ENCODE results near the gene CYP11A1. TPM values are rescaled to one million over a fixed set of nuclear protein-coding genes. Genes with fewer than 3 reads are reported as not detected.

Gene CYP11A1
- total RNA-seq, 1 donor from 2014 or later = 1.1 TPM

- Histone ChIP-seq H3K4me1 (no peaks in the 10 kb centered on the region), H3K9me3 (no peaks in the 10 kb centered on the region), H3K4me3 (no peak overlapping the region), H3K27ac (no peak overlapping the region), H3K27me3 (no peaks in the 10 kb centered on the region), H3K36me3 (no peaks in the 10 kb centered on the region)
- ATAC-seq (no peak), DNase-seq (no peak)
- TF ChIP-seq CTCF (IDR thresholded peaks at IDR 0.05) = no peak
- intact Hi-C loops (cut with DNase I) = no loop called here
Observed at GRCh38 chr15:74413350-74414080, 46.1 kb upstream of the CYP11A1 start.

GRCh38 chr15:74412159-74412558 is 44.7 kb upstream of the CYP11A1 start:
- intact Hi-C loops (cut with DNase I) = no loop called here
- no peak for ATAC-seq
- H3K9me3 ChIP-seq = no peaks in the 10 kb centered on the region

GRCh38 chr15:74411686-74412085 is 44.2 kb upstream of the CYP11A1 start:
- Histone ChIP-seq H3K4me1 (no peaks in the 10 kb centered on the region), H3K27ac (no peak overlapping the region), H3K36me3 (no peaks in the 10 kb centered on the region), H3K9me3 (no peaks in the 10 kb centered on the region), H3K4me3 (no peak overlapping the region), H3K27me3 (no peaks in the 10 kb centered on the region)
- TF ChIP-seq CTCF (IDR thresholded peaks at IDR 0.05) = no peak
- DNase-seq (no peak), ATAC-seq (no peak)
- intact Hi-C loops (cut with DNase I) = no loop called here

More at GRCh38 chr15:74412159-74412558, 44.7 kb upstream of the CYP11A1 start:
- Histone ChIP-seq H3K4me1 (no peaks in the 10 kb centered on the region), H3K27me3 (no peaks in the 10 kb centered on the region), H3K27ac (no peak overlapping the region), H3K4me3 (no peak overlapping the region), H3K36me3 (no peaks in the 10 kb centered on the region)
- no peak for TF ChIP-seq CTCF (IDR thresholded peaks at IDR 0.05)
- DNase-seq = no peak

GRCh38 chr15:74410502-74410901 is 43.1 kb upstream of the CYP11A1 start:
- Histone ChIP-seq H3K9me3 (no peaks in the 10 kb centered on the region), H3K4me3 (no peak overlapping the region), H3K27me3 (no peaks in the 10 kb centered on the region), H3K27ac (no peak overlapping the region), H3K4me1 (no peaks in the 10 kb centered on the region), H3K36me3 (no peaks in the 10 kb centered on the region)
- TF ChIP-seq CTCF (IDR thresholded peaks at IDR 0.05) = no peak
- ATAC-seq (no peak), DNase-seq (no peak)
- intact Hi-C loops (cut with DNase I) = no loop called here

- Histone ChIP-seq H3K9me3 (no peaks in the 10 kb centered on the region), H3K4me3 (no peak overlapping the region), H3K36me3 (no peaks in the 10 kb centered on the region), H3K27me3 (no peaks in the 10 kb centered on the region), H3K27ac (no peak overlapping the region), H3K4me1 (no peaks in the 10 kb centered on the region)
- ATAC-seq (no peak), DNase-seq (no peak)
- no peak for TF ChIP-seq CTCF (IDR thresholded peaks at IDR 0.05)
- intact Hi-C loops (cut with DNase I) = no loop called here
Observed at GRCh38 chr15:74409225-74409624, 41.8 kb upstream of the CYP11A1 start.

Data from upper lobe of right lung (tissue), 1 donor.